ENCODE results near the gene HPCA. TPM values are rescaled to one million over a fixed set of nuclear protein-coding genes. Genes with fewer than 3 reads are reported as not detected.

Gene HPCA
- total RNA-seq, 4 donors from 2014 or later: not detected

DNA sequence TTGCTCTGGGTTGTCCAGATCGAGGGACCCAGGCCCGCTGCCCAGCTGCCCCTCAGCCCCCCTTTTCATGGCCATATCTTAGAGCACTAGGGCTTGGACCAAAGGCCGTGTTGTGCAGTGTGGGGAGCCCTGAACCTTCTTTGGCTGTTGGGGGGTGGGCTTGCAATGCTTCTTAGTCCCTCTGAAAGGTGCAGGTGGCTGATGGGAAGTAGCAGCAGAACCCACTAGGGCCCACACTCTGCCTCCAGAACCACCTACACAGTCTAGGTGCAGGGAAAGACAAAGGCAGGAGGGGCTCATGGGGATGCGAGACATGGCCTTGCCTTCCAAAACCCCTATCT, 2.3 kb upstream of the HPCA start:
- Histone ChIP-seq H3K27me3 (peaks cover 46% of the 10 kb centered on the region), H3K27ac (no peak overlapping the region), H3K9me3 (no peaks in the 10 kb centered on the region), H3K4me1 (peaks cover 14% of the 10 kb centered on the region), H3K36me3 (no peaks in the 10 kb centered on the region), H3K4me3 (no peak overlapping the region)
- no peak for DNase-seq (ENCODE audit: low spot score in 2 of 2)
- WGBS: 86% methylated on average over 1 of the region's 4 CpGs
- TF ChIP-seq POLR2AphosphoS5 (IDR thresholded peaks at IDR 0.05): no peak
- no peak for TF ChIP-seq EP300 (IDR thresholded peaks at IDR 0.05)

- Histone ChIP-seq H3K4me1 (peaks cover 14% of the 10 kb centered on the region), H3K4me3 (no peak overlapping the region), H3K9me3 (no peaks in the 10 kb centered on the region), H3K27ac (no peak overlapping the region), H3K36me3 (no peaks in the 10 kb centered on the region), H3K27me3 (peaks cover 43% of the 10 kb centered on the region)
- TF ChIP-seq POLR2A (IDR thresholded peaks at IDR 0.05) (no peak), CTCF (IDR thresholded peaks at IDR 0.05) (no peak), EP300 (IDR thresholded peaks at IDR 0.05) (no peak)
- WGBS: 28% methylated on average over 10 of the region's 12 CpGs
- no peak for DNase-seq (ENCODE audit: low spot score in 2 of 2)
These were observed 1.6 kb upstream of the HPCA start for GRCh38 chr1:32884726-32885125.

GRCh38 chr1:32885676-32886003, 651 bp upstream of the HPCA start:
- DNase-seq (ENCODE audit: low spot score in 2 of 2): no peak
- H3K36me3 ChIP-seq: no peaks in the 10 kb centered on the region
- H3K27me3 ChIP-seq: peaks cover 43% of the 10 kb centered on the region
- no peak overlapping the region for H3K27ac ChIP-seq
- TF ChIP-seq CTCF (IDR thresholded peaks at IDR 0.05): no peak
- TF ChIP-seq POLR2A (IDR thresholded peaks at IDR 0.05): no peak
- TF ChIP-seq POLR2AphosphoS5 (IDR thresholded peaks at IDR 0.05): no peak
- no peak for TF ChIP-seq EP300 (IDR thresholded peaks at IDR 0.05)
- H3K9me3 ChIP-seq: no peaks in the 10 kb centered on the region
- 19% methylated on average over 8 of the region's 8 CpGs for WGBS
- peaks cover 14% of the 10 kb centered on the region for H3K4me1 ChIP-seq
- no peak overlapping the region for H3K4me3 ChIP-seq

GRCh38 chr1:32886828-32887414, 630 bp downstream of the HPCA start:
- Histone ChIP-seq H3K27ac (no peak overlapping the region), H3K36me3 (no peaks in the 10 kb centered on the region), H3K27me3 (peaks cover 43% of the 10 kb centered on the region), H3K4me1 (peaks cover 14% of the 10 kb centered on the region), H3K9me3 (no peaks in the 10 kb centered on the region), H3K4me3 (no peak overlapping the region)
- no peak for TF ChIP-seq EP300 (IDR thresholded peaks at IDR 0.05)
- no peak for TF ChIP-seq POLR2AphosphoS5 (IDR thresholded peaks at IDR 0.05)
- no peak for TF ChIP-seq CTCF (IDR thresholded peaks at IDR 0.05)
- no peak for TF ChIP-seq POLR2A (IDR thresholded peaks at IDR 0.05)
- DNase-seq (ENCODE audit: low spot score in 2 of 2): no peak
- WGBS: 44% methylated on average over 15 of the region's 19 CpGs

- no peak overlapping the region for H3K4me3 ChIP-seq
- H3K27me3 ChIP-seq: peaks cover 44% of the 10 kb centered on the region
- no peak overlapping the region for H3K27ac ChIP-seq
- H3K36me3 ChIP-seq: no peaks in the 10 kb centered on the region
- H3K9me3 ChIP-seq: no peaks in the 10 kb centered on the region
- no peak for TF ChIP-seq EP300 (IDR thresholded peaks at IDR 0.05)
- TF ChIP-seq CTCF (IDR thresholded peaks at IDR 0.05): no peak
- TF ChIP-seq POLR2AphosphoS5 (IDR thresholded peaks at IDR 0.05): no peak
- TF ChIP-seq POLR2A (IDR thresholded peaks at IDR 0.05): no peak
- peaks cover 18% of the 10 kb centered on the region for H3K4me1 ChIP-seq
- 76% methylated on average over 12 of the region's 12 CpGs for WGBS
- DNase-seq (ENCODE audit: low spot score in 2 of 2): no peak
These were observed 1.3 kb downstream of the HPCA start for GRCh38 chr1:32887623-32888022.

GRCh38 chr1:32888134-32888533, 1.8 kb downstream of the HPCA start:
- Histone ChIP-seq H3K9me3 (no peaks in the 10 kb centered on the region), H3K27ac (no peak overlapping the region), H3K4me3 (no peak overlapping the region), H3K4me1 (peaks cover 23% of the 10 kb centered on the region), H3K27me3 (peaks cover 49% of the 10 kb centered on the region), H3K36me3 (no peaks in the 10 kb centered on the region)
- 87% methylated on average over 2 of the region's 3 CpGs for WGBS
- no peak for TF ChIP-seq POLR2A (IDR thresholded peaks at IDR 0.05)
- TF ChIP-seq EP300 (IDR thresholded peaks at IDR 0.05): no peak
- TF ChIP-seq CTCF (IDR thresholded peaks at IDR 0.05): no peak
- no peak for TF ChIP-seq POLR2AphosphoS5 (IDR thresholded peaks at IDR 0.05)
- no peak for DNase-seq (ENCODE audit: low spot score in 2 of 2)

Data from suprapubic skin (tissue), 4 donors.